NCI-H524 (cell line): ENCODE results near the gene BCAM.
"Not testable (repeated sequence)": the region's sequence is repeated elsewhere in the genome, so short reads cannot be mapped to it uniquely, and the experiment has no call there.

ENCODE experiments used
- DNase-seq, 2 experiments: peaks; one replicate each; lab custom pipeline; 2025; lab: John Stamatoyannopoulos, UW

BCAM gene, protein sequence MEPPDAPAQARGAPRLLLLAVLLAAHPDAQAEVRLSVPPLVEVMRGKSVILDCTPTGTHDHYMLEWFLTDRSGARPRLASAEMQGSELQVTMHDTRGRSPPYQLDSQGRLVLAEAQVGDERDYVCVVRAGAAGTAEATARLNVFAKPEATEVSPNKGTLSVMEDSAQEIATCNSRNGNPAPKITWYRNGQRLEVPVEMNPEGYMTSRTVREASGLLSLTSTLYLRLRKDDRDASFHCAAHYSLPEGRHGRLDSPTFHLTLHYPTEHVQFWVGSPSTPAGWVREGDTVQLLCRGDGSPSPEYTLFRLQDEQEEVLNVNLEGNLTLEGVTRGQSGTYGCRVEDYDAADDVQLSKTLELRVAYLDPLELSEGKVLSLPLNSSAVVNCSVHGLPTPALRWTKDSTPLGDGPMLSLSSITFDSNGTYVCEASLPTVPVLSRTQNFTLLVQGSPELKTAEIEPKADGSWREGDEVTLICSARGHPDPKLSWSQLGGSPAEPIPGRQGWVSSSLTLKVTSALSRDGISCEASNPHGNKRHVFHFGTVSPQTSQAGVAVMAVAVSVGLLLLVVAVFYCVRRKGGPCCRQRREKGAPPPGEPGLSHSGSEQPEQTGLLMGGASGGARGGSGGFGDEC

DNA sequence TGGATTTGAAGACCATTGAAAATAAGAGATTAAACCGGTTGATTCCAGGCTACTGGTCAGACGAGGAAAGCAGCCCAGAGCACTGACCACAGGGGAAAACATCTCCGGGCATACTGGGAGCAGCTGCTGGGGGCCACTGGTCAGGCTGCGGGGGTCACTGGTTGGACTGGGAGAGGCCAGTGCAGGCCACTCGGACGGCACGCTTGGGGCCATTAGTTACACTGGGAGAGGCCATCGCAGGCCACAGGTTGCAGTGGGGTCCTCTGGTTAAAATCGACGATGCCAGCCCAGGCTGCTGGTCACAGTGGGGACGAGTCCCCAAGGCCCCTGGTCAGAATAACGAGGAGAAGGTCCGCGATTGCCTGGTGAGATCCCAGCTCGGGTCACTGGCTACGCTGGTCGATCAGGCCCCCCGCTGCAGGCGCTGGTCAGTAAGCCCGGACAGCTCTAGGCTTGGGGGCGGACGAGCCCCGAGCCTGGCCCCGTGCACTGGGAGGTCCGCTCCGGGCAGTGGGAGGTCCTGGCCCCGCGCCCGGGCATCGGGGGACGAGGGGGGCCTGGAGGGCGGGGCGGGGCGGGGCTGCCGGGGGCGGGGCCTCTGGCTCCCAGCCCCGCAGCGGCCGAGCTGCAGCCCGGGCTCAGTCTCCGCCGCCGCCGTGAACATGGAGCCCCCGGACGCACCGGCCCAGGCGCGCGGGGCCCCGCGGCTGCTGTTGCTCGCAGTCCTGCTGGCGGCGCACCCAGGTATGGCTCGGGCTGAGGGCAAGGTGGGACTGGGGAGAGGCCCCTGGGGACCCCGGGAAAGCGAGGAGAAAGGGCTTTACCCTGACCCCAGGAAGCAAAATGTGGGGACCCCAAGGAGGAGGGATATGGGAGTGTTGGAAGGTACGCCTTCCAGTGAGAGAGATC lies at the start of gene BCAM:
Gene BCAM, plus strand, starts transcription at position 641 of the 909 bp plus-strand sequence. Its CDS starts 22 bp downstream, at position 663.
- peak in 1 of 2 experiments; percentile 16 for DNase-seq

DNA sequence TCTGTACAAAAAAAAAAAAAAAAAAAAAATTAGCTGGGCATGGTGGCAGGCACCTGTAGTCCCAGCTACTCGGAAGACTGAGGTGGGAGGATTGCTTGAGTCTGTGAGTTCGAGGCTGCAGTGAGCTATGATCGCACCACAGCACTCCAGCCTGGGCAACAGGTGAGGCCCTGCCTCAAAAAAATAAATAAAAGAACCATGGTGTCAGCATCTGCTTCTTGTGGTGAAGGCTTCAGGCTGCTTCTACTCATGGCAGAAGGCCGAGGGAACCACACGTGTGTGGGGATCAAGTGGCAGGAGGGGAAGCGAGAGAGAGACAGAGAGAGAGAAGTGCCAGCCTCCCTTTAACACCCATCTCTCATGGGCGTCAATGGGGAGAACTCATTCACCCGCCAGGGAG lies 46.9 kb upstream of the BCAM start:
- DNase-seq, result no peak

DNA sequence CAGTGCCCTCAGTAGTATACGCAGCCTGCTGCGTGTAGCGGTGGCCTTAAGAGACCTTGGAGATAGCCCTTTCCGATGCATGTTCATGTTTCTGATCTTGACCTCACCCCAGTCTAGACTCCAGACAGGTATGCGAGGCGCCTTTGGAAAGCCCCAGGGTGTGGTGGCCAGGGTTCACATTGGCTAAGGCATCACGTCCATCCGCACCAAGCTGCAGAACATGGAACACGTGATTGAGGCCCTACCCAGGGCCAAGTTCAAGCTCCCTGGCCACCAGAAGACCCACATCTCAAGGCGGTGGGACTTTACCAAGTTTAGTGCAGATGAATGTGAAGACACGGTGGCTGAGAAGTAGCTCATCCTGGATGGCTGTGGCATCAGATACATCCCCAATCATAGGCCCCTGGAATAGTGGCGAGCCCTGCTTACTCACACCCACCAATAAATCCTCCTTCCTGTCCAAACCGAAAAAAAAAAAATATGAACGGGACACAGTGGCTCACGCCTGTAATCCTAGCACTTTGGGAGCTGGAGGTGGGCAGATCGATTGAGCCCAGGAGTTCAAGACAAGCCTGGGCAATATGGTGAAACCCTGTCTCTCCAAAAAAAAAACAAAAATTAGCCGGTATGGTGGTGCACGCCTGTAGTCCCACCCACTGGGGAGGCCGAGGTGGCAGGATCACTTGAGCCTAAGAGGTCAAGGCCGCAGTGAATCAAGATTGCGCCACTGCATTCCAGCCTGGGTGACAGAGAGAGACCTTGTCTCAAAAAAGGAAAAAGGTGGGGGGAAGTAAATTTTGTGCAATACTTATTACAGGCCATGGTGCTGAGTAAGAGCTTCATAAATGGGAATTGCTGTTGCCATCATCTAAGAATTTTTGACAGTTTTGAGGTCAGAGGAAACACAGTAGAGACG lies 43.6 kb upstream of the BCAM start:
- DNase-seq, result no peak

DNA sequence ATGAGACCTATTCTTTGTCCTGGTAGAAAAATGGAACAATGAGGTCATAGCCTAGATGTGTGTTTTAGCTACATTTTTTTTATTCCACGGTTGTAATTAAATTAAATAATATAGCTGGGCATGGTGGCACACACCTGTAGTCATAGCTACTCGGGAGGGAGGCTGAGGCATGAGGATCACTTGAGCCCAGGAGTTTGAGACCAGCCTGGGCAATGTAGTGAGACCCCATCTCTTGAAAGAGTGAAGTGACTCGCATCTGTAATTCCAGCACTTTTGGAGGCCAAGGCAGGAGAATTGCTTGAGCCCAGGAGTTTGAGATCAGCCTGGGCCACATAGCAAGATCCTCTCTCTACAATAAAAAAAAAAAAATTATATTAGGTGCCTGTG lies 43.0 kb upstream of the BCAM start:
- DNase-seq, result no peak

DNA sequence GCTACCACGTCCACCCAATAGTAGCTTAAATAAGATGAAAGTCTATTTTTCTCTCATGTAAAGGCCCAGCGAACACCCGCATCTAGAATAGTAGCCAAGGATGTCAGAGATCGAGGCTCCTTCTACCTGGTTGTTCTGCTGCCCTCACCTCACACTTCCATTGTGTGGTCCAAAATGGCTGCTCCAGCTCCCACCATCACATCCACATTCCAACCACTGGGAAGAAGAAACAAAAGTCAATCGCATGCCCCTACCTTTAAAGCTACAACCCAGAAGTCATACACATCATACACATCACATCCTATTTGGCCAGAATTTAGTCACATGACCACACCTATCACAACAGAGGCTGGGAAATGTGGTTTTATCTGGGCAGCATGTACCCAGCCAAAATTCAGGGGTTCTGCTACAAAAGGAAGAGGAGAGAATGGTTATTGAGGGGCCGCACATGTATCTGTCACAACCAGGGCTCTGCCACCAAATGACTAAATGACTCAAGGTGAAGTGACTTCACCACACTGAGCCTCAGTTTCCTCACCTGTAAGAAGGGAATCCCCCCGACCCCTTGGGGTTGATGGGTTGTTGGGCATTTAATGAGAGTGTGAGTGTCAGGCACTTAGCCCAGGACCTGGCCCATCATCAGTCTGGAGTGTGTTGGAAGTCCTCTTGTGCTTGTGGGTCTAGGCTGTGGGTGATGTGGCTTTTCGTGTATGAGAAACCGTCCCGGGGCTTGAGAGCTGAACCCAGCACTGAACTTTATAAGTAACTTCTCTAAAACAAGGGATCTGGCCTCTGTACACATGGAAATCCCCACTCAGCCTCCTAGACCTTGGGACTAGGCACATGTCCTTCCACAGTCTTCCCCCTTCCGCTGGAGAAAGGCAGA lies 41.4 kb upstream of the BCAM start:
- DNase-seq, result no peak

DNA sequence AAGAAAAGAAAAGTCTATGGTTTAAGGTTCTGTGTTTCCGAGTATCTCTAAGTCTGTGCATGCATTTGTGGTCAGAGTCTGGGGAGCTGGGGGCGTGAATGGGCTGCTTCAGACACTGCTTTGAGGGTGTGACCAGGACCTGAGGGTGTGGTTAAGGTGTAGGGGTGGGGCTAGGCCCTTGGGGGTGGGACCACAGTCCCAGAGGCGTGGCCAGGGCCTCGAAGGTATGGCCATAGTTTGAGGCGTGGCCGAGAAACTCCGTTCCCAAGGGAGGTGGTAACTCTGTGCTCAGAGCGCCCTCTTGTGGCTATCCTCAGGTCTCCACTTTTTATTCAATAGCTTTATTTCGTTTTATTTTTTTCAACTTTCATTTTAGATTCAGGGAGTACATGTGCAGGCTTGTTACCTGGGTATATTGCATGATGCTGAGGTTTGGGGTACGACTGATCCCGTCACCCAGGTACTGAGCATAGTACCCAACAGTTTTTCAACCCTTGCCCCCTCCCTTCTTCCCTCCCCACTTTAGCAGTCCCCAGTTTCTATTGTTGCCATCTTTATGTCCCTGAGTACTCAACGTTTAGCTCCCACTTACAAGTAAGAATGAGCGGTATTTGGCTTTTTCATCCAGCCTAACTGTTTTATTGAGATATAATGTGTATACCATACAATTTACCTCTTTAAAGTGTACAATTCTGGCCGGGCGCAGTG lies 38.2 kb upstream of the BCAM start:
- DNase-seq, result peak; percentile 64 to 86

DNA sequence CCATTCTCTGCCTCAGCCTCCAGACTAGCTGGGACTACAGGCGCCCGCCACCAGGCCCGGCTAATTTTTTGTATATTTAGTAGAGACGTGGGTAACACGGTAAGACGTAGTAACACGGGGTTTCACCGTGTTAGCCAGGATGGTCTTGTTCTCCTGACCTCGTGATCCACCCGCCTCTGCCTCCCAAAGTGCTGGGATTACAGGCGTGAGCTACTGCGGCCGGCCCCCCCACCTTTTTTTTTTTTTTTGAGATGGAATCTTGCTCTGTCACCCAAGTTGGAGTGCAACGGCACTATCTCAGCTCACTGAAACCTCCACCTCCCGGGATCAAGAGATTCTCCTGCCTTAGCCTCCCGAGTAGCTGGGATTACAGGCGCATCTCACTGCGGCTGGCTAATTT lies 36.8 kb upstream of the BCAM start:
- DNase-seq, result not testable (repeated sequence)

DNA sequence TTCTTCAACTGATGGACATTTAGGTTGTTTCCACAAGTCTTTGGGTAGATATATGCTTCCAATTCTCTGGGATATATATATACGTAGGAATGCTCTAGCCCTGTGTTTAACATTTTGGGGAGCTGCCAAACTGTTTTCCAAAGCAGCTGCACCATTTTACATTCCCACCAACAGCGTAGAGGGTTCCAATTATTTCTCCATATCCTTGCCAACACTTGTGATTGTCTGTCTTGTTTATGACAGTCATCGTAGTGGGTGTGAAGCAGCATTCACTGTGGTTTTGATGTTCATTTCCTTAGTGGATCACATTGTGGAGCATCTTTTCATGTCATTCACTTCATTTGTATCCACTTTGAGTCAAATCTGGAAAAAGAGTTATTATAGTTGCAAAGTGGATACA lies 35.9 kb upstream of the BCAM start:
- DNase-seq, result no peak

DNA sequence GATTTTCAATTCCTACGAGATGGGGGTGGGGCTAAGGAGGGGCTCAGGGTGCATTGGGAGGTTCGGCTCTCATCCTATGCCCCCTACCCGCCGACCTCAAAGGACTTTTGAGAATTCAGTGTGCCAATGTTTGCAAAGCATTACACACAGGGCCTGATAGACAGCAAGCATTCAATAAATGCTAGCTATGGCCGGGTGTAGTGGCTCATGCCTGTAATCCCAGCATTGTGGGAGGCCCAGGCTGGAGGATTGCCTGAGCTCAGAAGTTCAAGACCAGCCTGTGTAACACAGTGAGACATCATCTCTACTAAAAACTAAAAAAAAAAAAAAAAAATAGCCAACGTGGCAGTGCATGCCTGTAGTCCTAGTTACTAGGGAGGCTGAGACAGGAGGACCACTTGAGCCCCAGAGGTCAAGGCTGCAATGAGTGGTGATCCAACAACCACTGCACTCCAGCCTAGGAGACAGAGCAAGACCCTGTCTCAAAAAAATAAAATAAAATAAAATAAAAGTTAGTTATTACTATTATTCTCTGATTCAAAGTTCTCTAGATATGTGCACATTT lies 33.1 kb upstream of the BCAM start:
- no peak for DNase-seq

DNA sequence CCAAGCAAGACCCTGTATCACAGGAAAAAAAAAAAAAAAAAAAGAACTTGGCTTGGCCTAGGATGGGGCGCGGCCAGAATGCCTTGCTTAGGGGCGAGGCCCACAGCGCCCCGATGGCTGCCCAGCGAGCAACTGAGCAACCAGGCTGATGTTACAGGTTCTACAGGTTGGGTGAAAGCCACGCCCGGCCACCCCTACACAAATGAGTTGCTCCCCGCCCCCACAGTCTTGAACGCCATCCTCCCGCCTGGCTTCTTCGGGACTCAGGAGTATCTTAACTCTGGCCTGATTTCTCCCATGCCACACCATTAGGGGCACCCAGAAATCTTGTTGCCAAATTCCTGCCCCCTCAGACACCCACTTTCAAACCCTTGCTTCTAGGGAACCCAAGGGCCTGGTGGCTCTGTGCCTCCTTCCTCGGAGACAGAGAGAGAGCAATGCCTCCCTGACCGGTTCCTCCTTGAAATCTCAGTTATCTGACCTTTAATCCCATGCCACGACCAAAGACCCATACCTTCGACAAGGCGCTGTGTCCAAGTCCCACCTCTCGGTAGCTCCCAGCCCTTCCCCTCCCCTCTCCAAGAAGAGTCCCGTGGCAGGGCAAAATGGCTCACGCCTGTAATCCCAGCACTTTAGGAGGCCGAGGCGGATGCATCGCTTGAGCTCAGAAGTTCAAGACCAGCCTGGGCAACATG lies 32.4 kb upstream of the BCAM start:
- no peak for DNase-seq

DNA sequence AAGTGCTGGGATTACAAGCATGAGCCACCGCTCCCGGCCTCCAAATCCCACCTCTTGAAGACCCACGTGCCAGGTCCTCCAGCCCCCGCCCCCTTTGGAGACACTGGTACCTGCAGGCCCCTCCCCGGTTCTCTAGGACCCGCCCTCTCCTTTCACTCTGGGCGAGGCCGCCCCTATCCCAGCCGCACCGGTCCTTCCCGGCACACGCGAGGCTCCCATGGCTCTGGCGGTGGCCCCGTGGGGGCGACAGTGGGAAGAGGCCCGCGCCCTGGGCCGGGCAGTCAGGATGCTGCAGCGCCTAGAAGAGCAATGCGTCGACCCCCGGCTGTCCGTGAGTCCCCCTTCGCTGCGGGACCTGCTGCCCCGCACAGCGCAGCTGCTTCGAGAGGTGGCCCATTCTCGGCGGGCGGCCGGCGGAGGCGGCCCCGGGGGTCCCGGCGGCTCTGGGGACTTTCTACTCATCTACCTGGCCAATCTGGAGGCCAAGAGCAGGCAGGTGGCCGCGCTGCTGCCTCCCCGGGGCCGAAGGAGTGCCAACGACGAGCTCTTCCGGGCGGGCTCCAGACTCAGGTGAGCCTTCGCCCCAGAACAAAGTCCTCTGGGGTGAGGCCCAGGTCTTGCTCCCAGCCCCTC lies 31.1 kb upstream of the BCAM start, which contains the start of gene CBLC:
Gene CBLC, plus strand, starts transcription at position 176 of the 633 bp plus-strand sequence. Its CDS starts 42 bp downstream, at position 218.
- peak in 1 of 2 experiments; percentile 28 for DNase-seq

DNA sequence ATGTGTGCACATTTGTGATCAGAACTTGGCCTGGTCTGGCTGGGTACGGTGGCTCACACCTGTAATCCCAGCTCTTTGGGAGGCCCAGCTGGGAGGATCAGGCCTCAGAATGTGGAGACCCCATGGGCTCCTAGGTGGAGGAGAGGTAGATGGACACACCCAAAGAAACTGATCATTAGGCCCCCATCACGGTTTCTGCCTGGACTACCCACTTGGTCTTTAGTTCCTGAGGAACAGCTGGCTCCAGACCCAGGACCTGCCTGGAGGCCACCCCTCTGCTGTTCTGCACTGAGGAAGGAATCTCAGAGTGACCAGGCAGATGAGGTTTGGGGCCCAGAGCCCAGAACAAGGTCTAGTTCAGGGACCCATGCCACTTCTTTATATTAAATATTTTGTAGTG lies 29.8 kb upstream of the BCAM start:
- DNase-seq, result no peak

DNA sequence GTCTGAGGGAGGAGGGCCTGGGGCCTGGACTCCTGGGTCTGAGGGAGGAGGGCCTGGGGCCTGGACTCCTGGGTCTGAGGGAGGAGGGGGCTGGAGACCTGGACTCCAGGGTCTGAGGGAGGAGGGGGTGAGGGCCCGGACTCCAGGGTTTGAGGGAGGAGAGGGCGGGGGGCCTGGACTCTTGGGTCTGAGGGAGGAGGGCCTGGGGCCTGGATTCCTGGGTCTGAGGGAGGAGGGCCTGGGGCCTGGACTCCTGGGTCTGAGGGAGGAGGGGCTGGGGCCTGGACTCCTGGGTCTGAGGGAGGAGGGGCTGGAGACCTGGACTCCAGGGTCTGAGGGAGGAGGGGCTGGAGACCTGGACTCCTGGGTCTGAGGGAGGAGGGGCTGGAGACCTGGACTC lies 27.2 kb upstream of the BCAM start:
- DNase-seq, result not testable (repeated sequence)

DNA sequence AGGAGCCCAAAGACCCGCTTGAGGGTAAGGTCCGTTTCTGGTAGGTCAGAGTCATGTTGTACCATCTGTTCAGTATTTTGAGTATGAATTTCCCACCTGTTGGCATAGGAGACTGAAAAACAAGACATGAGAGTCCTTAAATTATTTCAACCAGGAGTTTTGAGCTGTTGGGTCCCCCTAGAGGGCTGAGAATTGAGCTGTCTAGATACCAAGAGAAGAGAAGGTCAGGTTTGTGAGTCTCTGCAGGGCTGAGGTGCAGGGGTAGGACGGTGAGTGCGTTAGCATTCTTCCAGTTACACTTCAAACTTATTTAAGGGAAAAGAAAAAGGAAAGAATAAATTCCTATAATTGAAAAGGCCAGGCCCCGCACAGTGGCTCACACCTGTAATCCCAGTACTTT lies 26.2 kb upstream of the BCAM start:
- DNase-seq, result peak in 1 of 2 experiments; percentile 24

DNA sequence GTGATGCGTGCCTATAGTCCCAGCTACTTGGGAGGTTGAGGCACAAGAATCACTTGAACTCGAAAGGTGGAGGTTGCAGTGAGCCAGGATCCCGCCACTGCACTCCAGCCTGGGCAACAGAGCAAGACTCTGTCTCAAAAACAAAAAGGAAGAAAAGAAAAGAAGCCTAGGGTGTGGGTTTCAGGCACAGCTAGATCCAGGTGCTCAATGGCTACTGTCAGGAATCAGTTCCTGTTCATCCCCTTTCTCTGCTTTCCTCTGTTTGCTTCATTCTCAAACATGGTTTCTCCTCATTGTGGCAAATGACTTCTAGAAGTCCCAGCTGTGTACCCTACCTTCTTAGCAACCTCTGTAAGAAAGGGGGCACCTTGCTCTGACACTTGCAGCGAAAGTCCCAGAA lies 25.4 kb upstream of the BCAM start:
- no peak for DNase-seq

DNA sequence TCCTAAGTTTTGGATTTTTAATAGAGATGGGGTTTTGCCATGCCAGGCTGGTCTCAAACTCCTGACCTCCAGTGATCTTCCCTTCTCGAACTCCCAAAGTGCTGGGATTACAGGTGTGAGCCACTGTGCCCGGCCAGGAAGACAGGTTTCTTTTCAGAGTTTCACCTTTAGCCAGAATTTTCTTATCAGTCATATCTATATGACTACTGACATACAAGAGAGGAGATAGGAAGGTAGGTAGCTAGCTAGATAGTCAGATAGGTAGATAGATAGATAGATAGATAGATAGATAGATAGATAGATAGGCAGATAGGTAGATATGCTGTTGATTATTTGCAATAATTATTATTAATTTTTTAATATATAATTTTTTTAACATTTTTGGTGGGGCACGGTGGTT lies 23.6 kb upstream of the BCAM start:
- no peak for DNase-seq

DNA sequence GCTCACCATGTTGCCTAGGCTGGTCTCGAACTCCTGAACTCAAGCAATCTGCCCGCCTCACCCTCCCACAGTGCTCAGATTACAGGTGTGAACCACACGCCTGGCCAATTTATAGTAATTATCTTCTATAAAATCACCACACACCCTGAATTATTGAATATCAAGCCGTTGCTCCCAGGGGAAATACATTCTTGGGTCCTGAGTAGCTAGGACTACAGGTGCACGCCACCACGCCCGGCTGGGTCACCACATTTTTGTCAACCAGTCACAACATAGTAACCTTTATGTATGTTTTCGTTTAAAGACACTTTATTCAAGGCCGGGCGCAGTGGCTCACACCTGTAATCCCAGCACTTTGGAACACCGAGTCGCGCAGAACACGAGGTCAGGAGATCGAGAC lies 22.9 kb upstream of the BCAM start:
- no peak for DNase-seq

DNA sequence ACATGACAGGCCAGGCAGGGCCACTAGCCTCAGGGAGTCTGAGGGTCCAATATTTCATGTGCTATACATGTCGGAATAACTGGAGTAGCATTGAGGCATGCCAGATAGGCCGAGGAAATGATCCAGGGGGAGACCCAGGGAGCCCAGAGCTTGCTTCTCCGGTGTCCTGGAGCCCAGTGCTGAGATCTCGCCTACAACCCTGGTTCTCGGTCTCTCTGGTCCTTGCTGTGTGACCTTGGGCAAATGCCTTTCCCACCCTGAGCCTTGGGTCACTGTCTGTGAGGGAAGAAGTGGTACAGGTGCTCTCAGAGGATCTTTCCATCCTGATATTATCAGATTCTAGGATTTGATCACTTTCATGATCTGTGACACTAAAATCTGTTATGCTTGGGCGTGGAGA lies 19.9 kb upstream of the BCAM start:
- no peak for DNase-seq
